ENCODE data around the gene CACNG4. TPM values are rescaled to one million over a fixed set of nuclear protein-coding genes. Genes with fewer than 3 reads are reported as not detected.

CACNG4 gene
- total RNA-seq, 4 donors from 2014 or later: 0.56 to 2.2 (median 1.1) TPM; not detected in 1

GRCh38 chr17:67019809-67020208, 55.3 kb downstream of the CACNG4 start:
- ATAC-seq (ENCODE audit: low FRiP score): no peak
- no peak for DNase-seq (ENCODE audit: low spot score)

GRCh38 chr17:67020293-67020766, 55.8 kb downstream of the CACNG4 start:
- DNase-seq (ENCODE audit: low spot score) (no peak), ATAC-seq (ENCODE audit: low FRiP score) (no peak)
- TF ChIP-seq CTCF (IDR thresholded peaks at IDR 0.05): no peak

More at GRCh38 chr17:67019809-67020208, 55.3 kb downstream of the CACNG4 start:
- TF ChIP-seq CTCF (IDR thresholded peaks at IDR 0.05): no peak

- TF ChIP-seq CTCF (IDR thresholded peaks at IDR 0.05): no peak
- ATAC-seq (ENCODE audit: low FRiP score) (no peak), DNase-seq (ENCODE audit: low spot score) (no peak)
Observed at GRCh38 chr17:67021196-67021595, 56.7 kb downstream of the CACNG4 start.

GRCh38 chr17:67021743-67022450, 57.4 kb downstream of the CACNG4 start:
- no peak for TF ChIP-seq CTCF (IDR thresholded peaks at IDR 0.05)
- ATAC-seq (ENCODE audit: low FRiP score) (no peak), DNase-seq (ENCODE audit: low spot score) (no peak)

- DNase-seq (ENCODE audit: low spot score) (no peak), ATAC-seq (ENCODE audit: low FRiP score) (no peak)
- no peak for TF ChIP-seq CTCF (IDR thresholded peaks at IDR 0.05)
Observed at GRCh38 chr17:67022451-67022810, 57.9 kb downstream of the CACNG4 start.

GRCh38 chr17:67024736-67025135, 60.2 kb downstream of the CACNG4 start:
- TF ChIP-seq CTCF (IDR thresholded peaks at IDR 0.05): no peak
- no peak for DNase-seq (ENCODE audit: low spot score)
- ATAC-seq (ENCODE audit: low FRiP score): no peak

- no peak for DNase-seq (ENCODE audit: low spot score)
- TF ChIP-seq CTCF (IDR thresholded peaks at IDR 0.05): no peak
- ATAC-seq (ENCODE audit: low FRiP score): no peak
Observed at GRCh38 chr17:67025216-67025792, 60.8 kb downstream of the CACNG4 start.
